WERI-Rb-1 (cell line): ENCODE results near the gene SRRT.

Source experiments
- DNase-seq: peaks from one replicate; pipeline ENCODE4 v3.0.0-alpha.2; 2020
- H3K27ac ChIP-seq: fragments of 250-450 bp; sonication (Bioruptor Pico); 2 replicates; pipeline ENCODE4 v1.5.1; 2020; ENCODE audit warnings: mild to moderate bottlenecking, moderate library complexity
- H3K27me3 ChIP-seq: fragments of 250-450 bp; sonication (Bioruptor Pico); 2 replicates; pipeline ENCODE4 v1.5.1; 2021; ENCODE audit warnings: mild to moderate bottlenecking, low read depth, moderate library complexity; ENCODE audit not compliant: insufficient read depth, severe bottlenecking
- H3K36me3 ChIP-seq: fragments of 250-450 bp; sonication (Bioruptor Pico); 2 replicates; pipeline ENCODE4 v1.5.1; 2020; ENCODE audit warnings: mild to moderate bottlenecking, moderate library complexity
- H3K4me3 ChIP-seq: 2 replicates; pipeline ENCODE4 v1.5.1; 2011; ENCODE audit warnings: low read depth, mild to moderate bottlenecking, control low read depth, low read length
- H3K9me3 ChIP-seq: fragments of 250-450 bp; sonication (Bioruptor Pico); 2 replicates; pipeline ENCODE4 v1.5.1; 2021; ENCODE audit warnings: mild to moderate bottlenecking, moderate library complexity; ENCODE audit not compliant: severe bottlenecking
- TF ChIP-seq, protein P1 (sequence below): IDR thresholded peaks from 2 replicates; pipeline ENCODE4 v1.5.1; 2011; ENCODE audit warnings: low read depth, mild to moderate bottlenecking, control low read depth, inconsistent platforms, low read length

SRRT gene

DNA sequence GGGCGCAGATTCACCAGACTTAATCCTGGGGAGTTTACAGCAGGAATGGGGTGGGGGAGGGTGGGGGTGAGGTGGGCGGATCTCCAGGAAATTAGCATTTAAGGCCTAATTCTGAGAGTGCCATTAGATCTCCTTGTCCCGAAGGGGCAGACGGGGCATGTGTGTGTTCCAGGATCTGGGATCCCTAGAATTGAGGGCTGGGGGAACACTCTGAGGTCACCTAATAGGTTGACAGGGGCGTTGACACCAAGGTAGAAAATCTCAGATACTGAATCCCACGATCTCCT is 38.1 kb upstream of the SRRT start:
- no peak for DNase-seq
- H3K9me3 ChIP-seq = peaks cover 3% of the 10 kb centered on the region
- peak overlapping the region; percentile 73 for H3K27ac ChIP-seq
- H3K27me3 ChIP-seq = peaks cover 15% of the 10 kb centered on the region
- TF ChIP-seq, protein P1, sequence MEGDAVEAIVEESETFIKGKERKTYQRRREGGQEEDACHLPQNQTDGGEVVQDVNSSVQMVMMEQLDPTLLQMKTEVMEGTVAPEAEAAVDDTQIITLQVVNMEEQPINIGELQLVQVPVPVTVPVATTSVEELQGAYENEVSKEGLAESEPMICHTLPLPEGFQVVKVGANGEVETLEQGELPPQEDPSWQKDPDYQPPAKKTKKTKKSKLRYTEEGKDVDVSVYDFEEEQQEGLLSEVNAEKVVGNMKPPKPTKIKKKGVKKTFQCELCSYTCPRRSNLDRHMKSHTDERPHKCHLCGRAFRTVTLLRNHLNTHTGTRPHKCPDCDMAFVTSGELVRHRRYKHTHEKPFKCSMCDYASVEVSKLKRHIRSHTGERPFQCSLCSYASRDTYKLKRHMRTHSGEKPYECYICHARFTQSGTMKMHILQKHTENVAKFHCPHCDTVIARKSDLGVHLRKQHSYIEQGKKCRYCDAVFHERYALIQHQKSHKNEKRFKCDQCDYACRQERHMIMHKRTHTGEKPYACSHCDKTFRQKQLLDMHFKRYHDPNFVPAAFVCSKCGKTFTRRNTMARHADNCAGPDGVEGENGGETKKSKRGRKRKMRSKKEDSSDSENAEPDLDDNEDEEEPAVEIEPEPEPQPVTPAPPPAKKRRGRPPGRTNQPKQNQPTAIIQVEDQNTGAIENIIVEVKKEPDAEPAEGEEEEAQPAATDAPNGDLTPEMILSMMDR = no peak
- H3K36me3 ChIP-seq = no peaks in the 10 kb centered on the region
- peak overlapping the region; percentile 40 for H3K4me3 ChIP-seq

DNA sequence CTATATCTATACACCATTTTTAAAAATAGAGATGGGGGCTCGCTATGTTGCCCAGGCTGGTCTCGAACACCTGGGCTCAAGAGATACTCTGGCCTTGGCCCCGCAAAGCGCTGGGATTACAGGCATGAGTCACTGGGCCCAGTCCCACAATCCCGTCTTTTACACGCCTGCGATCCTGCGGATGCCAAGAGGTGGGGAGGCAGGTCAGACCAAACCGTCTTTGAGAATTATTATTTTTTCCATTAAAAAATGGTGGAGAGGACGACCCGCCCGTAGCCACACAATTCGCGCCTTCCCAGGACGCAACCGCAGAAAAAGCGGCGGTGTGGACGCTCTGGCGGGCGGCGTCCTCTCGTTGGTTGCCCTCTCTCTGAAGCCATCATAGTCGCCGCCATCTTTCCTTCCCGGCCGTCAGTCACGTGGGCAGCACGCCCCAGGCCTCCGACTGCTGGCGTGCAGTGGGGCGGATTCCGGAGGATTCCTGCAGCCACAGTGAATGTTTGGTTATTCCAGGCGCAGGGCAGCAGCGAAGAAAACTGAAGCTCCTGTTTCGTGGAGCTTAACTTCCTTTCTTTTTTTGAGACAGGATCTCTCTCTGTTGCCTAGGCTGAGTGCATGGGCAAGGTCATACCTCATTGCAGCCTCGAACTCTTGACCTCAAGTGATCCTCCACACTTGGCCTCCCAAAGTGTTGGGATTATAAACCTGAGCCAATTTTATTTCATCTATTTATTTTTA is 37.6 kb upstream of the SRRT start:
- H3K36me3 ChIP-seq = no peaks in the 10 kb centered on the region
- H3K27ac ChIP-seq = peak overlapping the region; percentile 73
- peaks cover 3% of the 10 kb centered on the region for H3K9me3 ChIP-seq
- TF ChIP-seq, protein P1 = no peak
- peak overlapping the region; percentile 40 for H3K4me3 ChIP-seq
- H3K27me3 ChIP-seq = peaks cover 9% of the 10 kb centered on the region
- DNase-seq = peak; percentile 82

DNA sequence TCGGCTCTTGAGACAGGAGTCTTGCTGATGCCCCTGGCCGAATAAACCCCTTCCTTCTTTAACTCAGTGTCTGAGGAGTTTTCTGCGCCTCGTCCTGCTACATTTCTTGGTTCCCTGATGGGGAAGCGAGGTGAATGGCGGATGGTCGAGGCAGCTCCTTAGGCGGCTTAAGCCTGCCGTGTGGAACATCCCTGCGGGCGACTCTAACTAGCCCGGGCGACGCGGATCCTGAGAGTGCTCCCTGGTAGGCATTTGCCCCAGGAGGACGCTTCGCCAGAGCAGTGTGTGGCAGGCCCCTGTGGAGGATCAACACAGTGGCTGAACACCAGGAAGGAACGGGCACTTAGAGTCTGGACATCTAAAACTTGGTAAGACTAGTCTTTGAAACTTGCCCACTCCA is 35.5 kb upstream of the SRRT start:
- DNase-seq = no peak
- Histone ChIP-seq H3K36me3 (no peaks in the 10 kb centered on the region), H3K4me3 (no peak overlapping the region), H3K27ac (no peak overlapping the region), H3K9me3 (no peaks in the 10 kb centered on the region), H3K27me3 (no peaks in the 10 kb centered on the region)
- TF ChIP-seq, protein P1 = no peak

DNA sequence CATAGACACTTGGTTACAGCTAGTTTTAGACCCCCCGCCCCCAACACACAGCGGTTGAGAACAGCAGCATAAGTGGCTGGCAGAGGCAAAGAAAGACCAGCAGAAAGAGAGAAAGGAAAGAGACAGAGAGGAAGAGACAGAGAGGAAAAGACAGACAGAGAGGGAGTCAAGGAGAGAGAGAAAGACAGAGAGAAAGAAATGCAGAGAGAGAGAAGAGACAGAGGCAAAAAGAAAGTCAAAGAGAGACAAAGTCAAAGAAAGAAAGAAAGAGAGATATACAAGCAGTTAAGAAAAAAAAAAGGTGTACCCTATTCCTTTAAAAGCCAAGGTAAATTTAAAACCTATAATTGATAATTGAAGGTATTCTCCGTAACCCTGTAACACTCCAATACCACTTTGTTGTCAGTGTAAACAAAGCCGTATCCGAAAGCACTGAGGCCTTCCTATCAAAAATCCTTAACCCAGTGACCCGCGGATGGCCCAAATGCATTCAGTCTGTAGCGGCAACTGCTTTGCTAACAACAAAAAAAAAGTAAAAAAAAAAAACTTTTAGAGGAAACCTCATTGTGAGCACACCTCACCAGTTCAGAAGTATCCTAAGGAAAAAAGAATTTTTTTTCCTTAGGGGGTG is 34.3 kb upstream of the SRRT start:
- H3K36me3 ChIP-seq = no peaks in the 10 kb centered on the region
- no peaks in the 10 kb centered on the region for H3K9me3 ChIP-seq
- no peak overlapping the region for H3K27ac ChIP-seq
- no peak for DNase-seq
- TF ChIP-seq, protein P1 = no peak
- no peak overlapping the region for H3K4me3 ChIP-seq
- no peaks in the 10 kb centered on the region for H3K27me3 ChIP-seq

DNA sequence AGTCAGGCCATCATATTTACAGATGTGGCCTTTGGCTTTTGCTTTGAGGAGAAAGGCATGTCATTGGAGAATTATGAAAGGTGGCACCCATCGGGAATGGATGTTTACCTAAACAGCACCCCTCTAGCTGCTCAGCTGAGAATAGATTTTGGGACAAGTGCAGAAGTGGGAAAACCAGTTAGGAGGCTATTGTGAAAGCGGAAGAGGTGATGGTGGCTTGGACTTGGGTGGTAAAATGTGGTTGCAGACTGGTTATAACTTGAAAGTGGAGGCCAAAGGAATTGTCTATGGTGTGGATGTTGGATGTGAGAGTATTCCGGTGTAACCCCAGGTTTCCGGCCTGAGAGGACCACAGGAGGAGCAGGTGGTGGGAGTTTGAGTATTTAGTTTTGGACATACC is 27.5 kb upstream of the SRRT start:
- no peak overlapping the region for H3K4me3 ChIP-seq
- no peak overlapping the region for H3K27ac ChIP-seq
- TF ChIP-seq, protein P1 = no peak
- peaks cover 3% of the 10 kb centered on the region for H3K27me3 ChIP-seq
- no peaks in the 10 kb centered on the region for H3K9me3 ChIP-seq
- DNase-seq = no peak
- no peaks in the 10 kb centered on the region for H3K36me3 ChIP-seq
